Liver (tissue), 3 donors: ENCODE results near the gene FAM3B.

Experiments
- ATF3 ChIP-seq: IDR thresholded peaks from 2 replicates; pipeline ENCODE4 v1.6.1; 2016; ENCODE audit warnings: antibody characterized with exemption
- CTCF ChIP-seq: fragments of 150-350 bp; IDR thresholded peaks from 2 replicates; pipeline ENCODE4 v1.5.1; 2017; ENCODE audit warnings: improper control_type of control experiment, low read depth, low read length; ENCODE audit not compliant: missing input control
- EGR1 ChIP-seq, 2 donors: IDR thresholded peaks; 2 replicates each; pipeline ENCODE4 v1.6.1; 2016 to 2018; ENCODE audit warnings: antibody characterized with exemption in 2 of 2, low read depth in 2 of 2
- FOXA2 ChIP-seq: IDR thresholded peaks from 2 replicates; pipeline ENCODE4 v1.6.1; 2016; ENCODE audit warnings: antibody characterized with exemption
- GABPA ChIP-seq, 2 donors: IDR thresholded peaks in 1 of 2; conservative IDR thresholded peaks in 1 of 2; 2 replicates each; pipeline ENCODE4 v1.6.1; 2016; ENCODE audit warnings: antibody characterized with exemption in 2 of 2, mild to moderate bottlenecking in 1 of 2, moderate library complexity in 1 of 2
- HNF4A ChIP-seq, 2 donors: conservative IDR thresholded peaks; 2 replicates each; pipeline ENCODE4 v1.6.1; 2016; ENCODE audit warnings: antibody characterized with exemption in 2 of 2, mild to moderate bottlenecking in 2 of 2
- JUND ChIP-seq, 2 donors: IDR thresholded peaks; 2 replicates each; pipeline ENCODE4 v1.6.1; 2016; ENCODE audit warnings: antibody characterized with exemption in 2 of 2
- NR2F2 ChIP-seq: IDR thresholded peaks from 2 replicates; pipeline ENCODE4 v1.6.1; 2016; ENCODE audit warnings: antibody characterized with exemption
- RAD21 ChIP-seq, 2 donors: IDR thresholded peaks; 2 replicates each; pipeline ENCODE4 v1.6.1; 2016; ENCODE audit warnings: antibody characterized with exemption in 2 of 2, mild to moderate bottlenecking in 2 of 2
- YY1 ChIP-seq: IDR thresholded peaks from 2 replicates; pipeline ENCODE4 v1.6.1; 2016; ENCODE audit warnings: antibody characterized with exemption, mild to moderate bottlenecking
- ZBTB33 ChIP-seq: IDR thresholded peaks from 2 replicates; pipeline ENCODE4 v1.6.1; 2016; ENCODE audit warnings: antibody characterized with exemption
- TF ChIP-seq, protein P1 (sequence below): IDR thresholded peaks from 2 replicates; pipeline ENCODE4 v1.6.1; 2016; ENCODE audit warnings: antibody characterized with exemption, mild to moderate bottlenecking
- TF ChIP-seq, protein P2 (sequence below): IDR thresholded peaks from 2 replicates; pipeline ENCODE4 v1.6.1; 2016; ENCODE audit warnings: antibody characterized with exemption
- donor health status: healthy.
- donor health status: healthy.

DNA sequence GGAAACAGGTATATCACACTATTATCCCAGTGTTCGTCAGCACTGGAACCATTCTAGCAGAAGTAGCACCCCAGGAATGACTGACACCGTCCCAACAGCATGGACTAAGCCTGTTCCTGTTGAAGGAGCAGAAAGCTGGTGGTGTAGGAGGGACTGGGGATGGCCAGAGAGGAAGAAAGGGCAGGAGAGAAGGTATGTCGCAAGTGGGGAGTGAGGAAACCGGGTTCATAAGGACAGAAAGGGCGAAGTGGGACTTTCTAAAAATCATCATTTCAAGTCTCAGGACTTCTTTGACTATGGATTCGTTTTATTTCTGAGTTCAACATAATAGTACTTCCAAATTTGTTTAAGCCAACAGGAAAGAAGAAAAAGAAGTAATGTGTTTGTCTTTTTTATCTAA is 89.7 kb downstream of the FAM3B start:
- TF ChIP-seq ATF3: no peak
- no peak for TF ChIP-seq CTCF
- TF ChIP-seq EGR1 (IDR thresholded peaks at IDR 0.05; ENCODE audit: low read depth in 2 of 2): no peak
- no peak for TF ChIP-seq HNF4A (conservative IDR thresholded peaks at IDR 0.05)
- TF ChIP-seq YY1: no peak
- no peak for TF ChIP-seq NR2F2
- TF ChIP-seq JUND (IDR thresholded peaks at IDR 0.05): no peak
- no peak for TF ChIP-seq FOXA2
- TF ChIP-seq, protein P1, sequence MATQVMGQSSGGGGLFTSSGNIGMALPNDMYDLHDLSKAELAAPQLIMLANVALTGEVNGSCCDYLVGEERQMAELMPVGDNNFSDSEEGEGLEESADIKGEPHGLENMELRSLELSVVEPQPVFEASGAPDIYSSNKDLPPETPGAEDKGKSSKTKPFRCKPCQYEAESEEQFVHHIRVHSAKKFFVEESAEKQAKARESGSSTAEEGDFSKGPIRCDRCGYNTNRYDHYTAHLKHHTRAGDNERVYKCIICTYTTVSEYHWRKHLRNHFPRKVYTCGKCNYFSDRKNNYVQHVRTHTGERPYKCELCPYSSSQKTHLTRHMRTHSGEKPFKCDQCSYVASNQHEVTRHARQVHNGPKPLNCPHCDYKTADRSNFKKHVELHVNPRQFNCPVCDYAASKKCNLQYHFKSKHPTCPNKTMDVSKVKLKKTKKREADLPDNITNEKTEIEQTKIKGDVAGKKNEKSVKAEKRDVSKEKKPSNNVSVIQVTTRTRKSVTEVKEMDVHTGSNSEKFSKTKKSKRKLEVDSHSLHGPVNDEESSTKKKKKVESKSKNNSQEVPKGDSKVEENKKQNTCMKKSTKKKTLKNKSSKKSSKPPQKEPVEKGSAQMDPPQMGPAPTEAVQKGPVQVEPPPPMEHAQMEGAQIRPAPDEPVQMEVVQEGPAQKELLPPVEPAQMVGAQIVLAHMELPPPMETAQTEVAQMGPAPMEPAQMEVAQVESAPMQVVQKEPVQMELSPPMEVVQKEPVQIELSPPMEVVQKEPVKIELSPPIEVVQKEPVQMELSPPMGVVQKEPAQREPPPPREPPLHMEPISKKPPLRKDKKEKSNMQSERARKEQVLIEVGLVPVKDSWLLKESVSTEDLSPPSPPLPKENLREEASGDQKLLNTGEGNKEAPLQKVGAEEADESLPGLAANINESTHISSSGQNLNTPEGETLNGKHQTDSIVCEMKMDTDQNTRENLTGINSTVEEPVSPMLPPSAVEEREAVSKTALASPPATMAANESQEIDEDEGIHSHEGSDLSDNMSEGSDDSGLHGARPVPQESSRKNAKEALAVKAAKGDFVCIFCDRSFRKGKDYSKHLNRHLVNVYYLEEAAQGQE: no peak
- TF ChIP-seq, protein P2, sequence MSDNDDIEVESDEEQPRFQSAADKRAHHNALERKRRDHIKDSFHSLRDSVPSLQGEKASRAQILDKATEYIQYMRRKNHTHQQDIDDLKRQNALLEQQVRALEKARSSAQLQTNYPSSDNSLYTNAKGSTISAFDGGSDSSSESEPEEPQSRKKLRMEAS: no peak
- TF ChIP-seq RAD21 (IDR thresholded peaks at IDR 0.05): no peak
- TF ChIP-seq ZBTB33: no peak
- no peak for TF ChIP-seq GABPA (IDR thresholded peaks at IDR 0.05 in 1 of 2, conservative IDR thresholded peaks at IDR 0.05 in 1 of 2)
